Amniotic epithelial cell (primary cell): Measurements from ENCODE around the gene BAZ2A.
"Not testable (repeated sequence)": the region's sequence is repeated elsewhere in the genome, so short reads cannot be mapped to it uniquely, and the experiment has no call there.

Source experiments
- DNase-seq: peaks from one replicate; pipeline ENCODE4 v3.0.0-alpha.2; 2010; ENCODE audit warnings: low read depth

BAZ2A gene

GRCh38 chr12:56593909-56594621 is 36.1 kb downstream of the BAZ2A start:
- peak; percentile 85 for DNase-seq

- peak; percentile 18 for DNase-seq
These were observed 38.2 kb downstream of the BAZ2A start for GRCh38 chr12:56591961-56592360.

GRCh38 chr12:56591126-56591525 is 39.0 kb downstream of the BAZ2A start:
- no peak for DNase-seq

GRCh38 chr12:56590237-56590830 is 39.8 kb downstream of the BAZ2A start:
- DNase-seq, result peak; percentile 31

GRCh38 chr12:56589783-56590182 is 40.3 kb downstream of the BAZ2A start:
- DNase-seq, result no peak

- DNase-seq, result no peak
These were observed 45.0 kb downstream of the BAZ2A start for GRCh38 chr12:56585098-56585497.

- DNase-seq, result peak; percentile 32
These were observed 48.5 kb downstream of the BAZ2A start for GRCh38 chr12:56581418-56582145.

GRCh38 chr12:56578983-56579546 is 51.1 kb downstream of the BAZ2A start:
- DNase-seq, result no peak

GRCh38 chr12:56577248-56577647 is 52.9 kb downstream of the BAZ2A start:
- DNase-seq, result not testable (repeated sequence)

- DNase-seq, result peak; percentile 60
These were observed 55.9 kb downstream of the BAZ2A start for GRCh38 chr12:56574210-56574609.

- DNase-seq, result no peak
These were observed 57.8 kb downstream of the BAZ2A start for GRCh38 chr12:56572288-56572687.

- peak; percentile 18 for DNase-seq
These were observed 59.0 kb downstream of the BAZ2A start for GRCh38 chr12:56571121-56571520.

- no peak for DNase-seq
These were observed 62.0 kb downstream of the BAZ2A start for GRCh38 chr12:56568146-56568545.

- DNase-seq, result peak; percentile 76
These were observed 64.5 kb downstream of the BAZ2A start for GRCh38 chr12:56565510-56566101.

GRCh38 chr12:56551070-56551469 is 79.1 kb downstream of the BAZ2A start:
- DNase-seq, result no peak

- no peak for DNase-seq
These were observed 83.4 kb downstream of the BAZ2A start for GRCh38 chr12:56546680-56547079.
